ENCODE measurements around the gene CHIT1. TPM values are rescaled to one million over a fixed set of nuclear protein-coding genes. Genes with fewer than 3 reads are reported as not detected.

The CHIT1 gene
- total and polyA plus RNA-seq, 2 experiments from 2014 or later, result 0.07 to 0.47 TPM

- Mint-ChIP-seq H3K4me1 (peaks cover 17% of the 10 kb centered on the region), H3K27ac (no peak overlapping the region), H3K27me3 (ENCODE audit: insufficient read depth, low read depth, poor library complexity) (peaks cover 21% of the 10 kb centered on the region), H3K4me3 (no peak overlapping the region), H3K36me3 (ENCODE audit: low read depth) (no peaks in the 10 kb centered on the region), H3K9me3 (no peaks in the 10 kb centered on the region; the same call in 2 of the 3 replicates)
- no peak overlapping the region for H3K4me2 ChIP-seq
- no peak overlapping the region for H3K27ac ChIP-seq (ENCODE audit: low read depth)
- H3K36me3 ChIP-seq (ENCODE audit: insufficient read depth), result no peaks in the 10 kb centered on the region
- H4K20me1 ChIP-seq (replicated peaks; ENCODE audit: insufficient read depth), result no peaks in the 10 kb centered on the region
- H3K4me3 ChIP-seq, result no peak overlapping the region
- no peak overlapping the region for H2AFZ ChIP-seq
- no peaks in the 10 kb centered on the region for H3K9me2 ChIP-seq (ENCODE audit: insufficient read depth)
- H3K4me1 ChIP-seq (ENCODE audit: insufficient read depth), result peaks cover 10% of the 10 kb centered on the region
- H3K79me2 ChIP-seq (replicated peaks; ENCODE audit: insufficient read depth), result no peaks in the 10 kb centered on the region
- no peak for TF ChIP-seq ZNF114 (CRISPR knock-in tag; IDR thresholded peaks at IDR 0.05)
- no peak for TF ChIP-seq JUNB (IDR thresholded peaks at IDR 0.05; ENCODE audit: unreplicated experiment)
- TF ChIP-seq POLR2AphosphoS5 (IDR thresholded peaks at IDR 0.05; ENCODE audit: low read depth), result no peak
- no peak for TF ChIP-seq ETS1 (IDR thresholded peaks at IDR 0.05)
- TF ChIP-seq REST (IDR thresholded peaks at IDR 0.05; ENCODE audit: unreplicated experiment), result no peak
- no peak for TF ChIP-seq CTCF (conservative IDR thresholded peaks at IDR 0.05; ENCODE audit: low read depth in 2 of 2)
- no peak for TF ChIP-seq ZNF462 (CRISPR knock-in tag; IDR thresholded peaks at IDR 0.05)
- TF ChIP-seq ZNF331 (CRISPR knock-in tag; IDR thresholded peaks at IDR 0.05; ENCODE audit: low read depth), result no peak
- no peak for TF ChIP-seq EZH2 (IDR thresholded peaks at IDR 0.05; ENCODE audit: low read depth, unreplicated experiment)
- no peak for TF ChIP-seq NANOG (IDR thresholded peaks at IDR 0.05; ENCODE audit: borderline replicate concordance)
- TF ChIP-seq STAT1 (IDR thresholded peaks at IDR 0.05; ENCODE audit: unreplicated experiment), result no peak
- H3F3A ChIP-seq (replicated peaks; ENCODE audit: low read depth), result no peaks in the 10 kb centered on the region
- H3K27me3 ChIP-seq (ENCODE audit: insufficient read depth), result no peaks in the 10 kb centered on the region
- DNase-seq (ENCODE audit: low spot score), result no peak
- ATAC-seq, result no peak
Measured at GRCh38 chr1:203214871-203215270, 14.6 kb downstream of the CHIT1 start.
